HFFc6 (cell line): ENCODE data around the gene DLX4. TPM values are rescaled to one million over a fixed set of nuclear protein-coding genes. Genes with fewer than 3 reads are reported as not detected.

Experiments used
- DNase-seq: peaks from one replicate; pipeline ENCODE4 v3.0.0-alpha.2; 2018
- H3K27ac Mint-ChIP-seq: 2 replicates; pipeline ENCODE4 v1.8.0; 2020; ENCODE audit warnings: mild to moderate bottlenecking, mixed read lengths
- H3K27me3 Mint-ChIP-seq: 2 replicates; pipeline ENCODE4 v1.8.0; 2021; ENCODE audit warnings: mild to moderate bottlenecking, moderate library complexity, mixed read lengths; ENCODE audit not compliant: insufficient read depth
- H3K36me3 Mint-ChIP-seq: 2 replicates; pipeline ENCODE4 v1.8.0; 2021; ENCODE audit warnings: low read depth, mixed read lengths
- H3K4me1 Mint-ChIP-seq: 2 replicates; pipeline ENCODE4 v1.8.0; 2020; ENCODE audit warnings: low read depth, mixed read lengths
- H3K4me3 Mint-ChIP-seq: 2 replicates; pipeline ENCODE4 v1.8.0; 2020; ENCODE audit warnings: mild to moderate bottlenecking, moderate library complexity, mixed read lengths
- H3K9me3 Mint-ChIP-seq: 2 replicates; pipeline ENCODE4 v1.8.0; 2020; ENCODE audit warnings: mild to moderate bottlenecking, mixed read lengths
- total RNA-seq, 6 experiments: library from RNA; stranded (reverse); fragmentation: NEBNext Ultra II Directional; extraction: Animal tissue kit (Norgen Biotek cat#: 25700); gene quantifications; 2 replicates in 1 of 6; 3 replicates in 5 of 6; pipeline ENCODE4 v1.2.3, GENCODE V29; 2021
- TF ChIP-seq, protein P1 (sequence below): fragments of 200-600 bp; sonication (generic); IDR thresholded peaks from 2 replicates; pipeline ENCODE4 v1.5.0; 2021; ENCODE audit warnings: antibody characterized with exemption, mild to moderate bottlenecking

DLX4 gene
- total RNA-seq, 6 experiments from 2014 or later: not detected

- no peaks in the 10 kb centered on the region for H3K9me3 Mint-ChIP-seq
- no peak overlapping the region for H3K4me3 Mint-ChIP-seq
- no peak for DNase-seq
- no peaks in the 10 kb centered on the region for H3K36me3 Mint-ChIP-seq
- TF ChIP-seq, protein P1, sequence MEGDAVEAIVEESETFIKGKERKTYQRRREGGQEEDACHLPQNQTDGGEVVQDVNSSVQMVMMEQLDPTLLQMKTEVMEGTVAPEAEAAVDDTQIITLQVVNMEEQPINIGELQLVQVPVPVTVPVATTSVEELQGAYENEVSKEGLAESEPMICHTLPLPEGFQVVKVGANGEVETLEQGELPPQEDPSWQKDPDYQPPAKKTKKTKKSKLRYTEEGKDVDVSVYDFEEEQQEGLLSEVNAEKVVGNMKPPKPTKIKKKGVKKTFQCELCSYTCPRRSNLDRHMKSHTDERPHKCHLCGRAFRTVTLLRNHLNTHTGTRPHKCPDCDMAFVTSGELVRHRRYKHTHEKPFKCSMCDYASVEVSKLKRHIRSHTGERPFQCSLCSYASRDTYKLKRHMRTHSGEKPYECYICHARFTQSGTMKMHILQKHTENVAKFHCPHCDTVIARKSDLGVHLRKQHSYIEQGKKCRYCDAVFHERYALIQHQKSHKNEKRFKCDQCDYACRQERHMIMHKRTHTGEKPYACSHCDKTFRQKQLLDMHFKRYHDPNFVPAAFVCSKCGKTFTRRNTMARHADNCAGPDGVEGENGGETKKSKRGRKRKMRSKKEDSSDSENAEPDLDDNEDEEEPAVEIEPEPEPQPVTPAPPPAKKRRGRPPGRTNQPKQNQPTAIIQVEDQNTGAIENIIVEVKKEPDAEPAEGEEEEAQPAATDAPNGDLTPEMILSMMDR: no peak
- H3K4me1 Mint-ChIP-seq: no peaks in the 10 kb centered on the region; the same call in 1 of the 2 replicates
- peaks cover 53% of the 10 kb centered on the region for H3K27me3 Mint-ChIP-seq
- H3K27ac Mint-ChIP-seq: no peak overlapping the region
Observed at GRCh38 chr17:49946964-49947584, 21.9 kb upstream of the DLX4 start.

DNA sequence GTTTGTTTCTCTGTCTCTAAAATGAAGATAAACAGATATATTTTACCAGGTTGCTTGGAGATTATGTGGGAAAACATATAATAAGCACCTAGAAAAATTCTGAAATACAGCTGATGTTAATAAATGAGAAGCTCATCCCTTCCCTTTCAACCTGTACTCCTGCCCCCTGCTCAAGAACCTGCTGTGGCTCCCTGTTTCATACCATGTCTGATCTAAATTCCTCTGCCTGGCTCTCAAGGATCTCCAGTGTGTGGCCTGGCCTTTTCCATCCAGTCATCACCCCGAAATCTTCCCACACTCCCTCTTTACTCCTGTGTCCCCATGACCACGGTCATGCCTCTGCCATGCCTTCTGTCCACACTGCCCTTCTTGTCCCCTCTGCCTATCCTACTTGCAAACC lies 19.4 kb upstream of the DLX4 start:
- H3K27ac Mint-ChIP-seq: no peak overlapping the region
- H3K4me3 Mint-ChIP-seq: no peak overlapping the region
- TF ChIP-seq, protein P1: no peak
- no peaks in the 10 kb centered on the region for H3K36me3 Mint-ChIP-seq
- peaks cover 13% of the 10 kb centered on the region for H3K4me1 Mint-ChIP-seq
- DNase-seq: no peak
- peaks cover 48% of the 10 kb centered on the region for H3K27me3 Mint-ChIP-seq
- H3K9me3 Mint-ChIP-seq: no peaks in the 10 kb centered on the region

- H3K36me3 Mint-ChIP-seq: no peaks in the 10 kb centered on the region
- H3K27ac Mint-ChIP-seq: no peak overlapping the region
- no peak overlapping the region for H3K4me3 Mint-ChIP-seq
- DNase-seq: no peak
- peaks cover 54% of the 10 kb centered on the region for H3K27me3 Mint-ChIP-seq
- TF ChIP-seq, protein P1: no peak
- peaks cover 13% of the 10 kb centered on the region for H3K4me1 Mint-ChIP-seq
- no peaks in the 10 kb centered on the region for H3K9me3 Mint-ChIP-seq
Observed at GRCh38 chr17:49951362-49952082, 17.5 kb upstream of the DLX4 start.

DNA sequence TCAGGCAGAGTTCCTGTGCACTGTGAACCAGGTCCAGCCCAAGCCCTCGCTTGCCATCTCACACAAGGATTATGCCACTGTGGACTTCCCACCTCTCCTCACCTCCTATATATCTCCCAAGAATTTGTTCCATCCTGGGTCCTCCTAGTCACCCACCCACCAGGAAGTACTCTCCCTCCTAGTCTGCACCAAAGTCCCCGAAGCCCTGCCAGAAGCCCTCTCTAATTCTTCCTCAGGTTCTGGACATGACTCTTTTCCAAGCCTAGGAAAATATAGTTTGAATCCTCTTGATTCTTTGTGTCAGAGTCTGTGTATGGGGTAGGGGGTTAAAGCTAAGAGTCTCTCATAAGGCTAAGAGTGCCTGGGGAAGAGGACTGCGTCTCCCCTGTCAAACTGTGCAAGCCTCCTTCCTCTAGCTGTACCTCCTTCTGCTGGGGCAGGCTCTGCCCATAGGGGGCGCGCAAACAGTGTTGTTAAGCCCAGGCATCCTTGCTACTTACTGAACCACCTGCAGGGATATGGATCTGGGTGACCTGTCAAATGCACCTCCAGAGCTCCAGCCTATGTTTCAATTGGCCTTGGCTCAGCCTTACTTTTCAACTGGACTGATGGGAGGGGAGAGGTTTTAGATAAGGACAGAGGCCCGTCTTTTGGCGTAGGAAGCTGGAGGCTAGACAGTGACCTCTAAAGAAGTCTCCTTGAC lies 16.6 kb upstream of the DLX4 start:
- Mint-ChIP-seq H3K36me3 (no peaks in the 10 kb centered on the region), H3K27me3 (peaks cover 61% of the 10 kb centered on the region), H3K4me1 (peaks cover 13% of the 10 kb centered on the region)

GRCh38 chr17:49952912-49953497 lies 16.0 kb upstream of the DLX4 start:
- H3K4me3 Mint-ChIP-seq: no peak overlapping the region
- H3K27ac Mint-ChIP-seq: no peak overlapping the region
- H3K27me3 Mint-ChIP-seq: peaks cover 61% of the 10 kb centered on the region
- DNase-seq: no peak
- H3K9me3 Mint-ChIP-seq: no peaks in the 10 kb centered on the region
- H3K36me3 Mint-ChIP-seq: no peaks in the 10 kb centered on the region
- H3K4me1 Mint-ChIP-seq: peaks cover 13% of the 10 kb centered on the region
- TF ChIP-seq, protein P1: no peak

More for the DNA sequence above, 16.6 kb upstream of the DLX4 start:
- TF ChIP-seq, protein P1: peak; percentile 87
- peak; percentile 51 for DNase-seq
- H3K4me3 Mint-ChIP-seq: no peak overlapping the region
- no peak overlapping the region for H3K27ac Mint-ChIP-seq
- no peaks in the 10 kb centered on the region for H3K9me3 Mint-ChIP-seq
